GM11168 (cell line): ENCODE results near the gene PKP3.
"Not testable (repeated sequence)": the region's sequence is repeated elsewhere in the genome, so short reads cannot be mapped to it uniquely, and the experiment has no call there.

ENCODE experiments used
- in situ Hi-C: fragments of 300-500 bp; cut with MboI; formaldehyde crosslinking; loops from one replicate; pipeline ENCODE4 v1.12.0; 2022; ENCODE audit warnings: low sequenced_read_pairs; ENCODE audit not compliant: unreplicated experiment

PKP3 gene

GRCh38 chr11:360326-361280, 33.4 kb upstream of the PKP3 start:
- in situ Hi-C loops, result no loop called here

GRCh38 chr11:362642-363442, 31.2 kb upstream of the PKP3 start:
- in situ Hi-C loops, result no loop called here

GRCh38 chr11:363443-363805, 30.6 kb upstream of the PKP3 start:
- in situ Hi-C loops, result not testable (repeated sequence)

- in situ Hi-C loops, result no loop called here
These were observed 29.9 kb upstream of the PKP3 start for GRCh38 chr11:363948-364761.

GRCh38 chr11:364991-365725, 28.9 kb upstream of the PKP3 start:
- in situ Hi-C loops, result no loop called here

- in situ Hi-C loops, result no loop called here
These were observed 28.2 kb upstream of the PKP3 start for GRCh38 chr11:365831-366230.

GRCh38 chr11:367956-368413, 26.0 kb upstream of the PKP3 start:
- in situ Hi-C loops, result no loop called here

- in situ Hi-C loops, result no loop called here
These were observed 25.3 kb upstream of the PKP3 start for GRCh38 chr11:368414-369335.

GRCh38 chr11:369336-370018, 24.5 kb upstream of the PKP3 start, which contains the start of gene B4GALNT4:
TSS of gene B4GALNT4 (plus strand) at chr11:369499. CDS start at chr11:369804, 305 bp downstream.
- in situ Hi-C loops, result no loop called here

- in situ Hi-C loops, result no loop called here
These were observed 23.7 kb upstream of the PKP3 start for GRCh38 chr11:370070-370941.

- in situ Hi-C loops, result no loop called here
These were observed 23.0 kb upstream of the PKP3 start for GRCh38 chr11:371051-371450.

GRCh38 chr11:371716-372590, 22.1 kb upstream of the PKP3 start:
- in situ Hi-C loops, result no loop called here

GRCh38 chr11:372809-373715, 20.9 kb upstream of the PKP3 start:
- in situ Hi-C loops, result no loop called here

- in situ Hi-C loops, result no loop called here
These were observed 20.1 kb upstream of the PKP3 start for GRCh38 chr11:373716-374551.
